NCI-H1105 treated with DMSO at 0.1 percent for 48 hours (cell line): Measurements from ENCODE around the gene PDCD11.

Experiments
- DNase-seq: peaks from one replicate; lab custom pipeline; 2025; lab: John Stamatoyannopoulos, UW

The PDCD11 gene

GRCh38 chr10:103451091-103451813, 54.8 kb downstream of the PDCD11 start:
- DNase-seq = no peak

GRCh38 chr10:103451831-103452505, 55.5 kb downstream of the PDCD11 start, which contains the start of gene CALHM2:
Gene CALHM2, minus strand, starts transcription at chr10:103452370. Its CDS starts 2,429 bp downstream, at chr10:103449941.
- DNase-seq = peak; percentile 46

GRCh38 chr10:103452506-103453230, 56.2 kb downstream of the PDCD11 start:
- DNase-seq = no peak

- no peak for DNase-seq
These were observed 57.6 kb downstream of the PDCD11 start for GRCh38 chr10:103454026-103454425.

DNA sequence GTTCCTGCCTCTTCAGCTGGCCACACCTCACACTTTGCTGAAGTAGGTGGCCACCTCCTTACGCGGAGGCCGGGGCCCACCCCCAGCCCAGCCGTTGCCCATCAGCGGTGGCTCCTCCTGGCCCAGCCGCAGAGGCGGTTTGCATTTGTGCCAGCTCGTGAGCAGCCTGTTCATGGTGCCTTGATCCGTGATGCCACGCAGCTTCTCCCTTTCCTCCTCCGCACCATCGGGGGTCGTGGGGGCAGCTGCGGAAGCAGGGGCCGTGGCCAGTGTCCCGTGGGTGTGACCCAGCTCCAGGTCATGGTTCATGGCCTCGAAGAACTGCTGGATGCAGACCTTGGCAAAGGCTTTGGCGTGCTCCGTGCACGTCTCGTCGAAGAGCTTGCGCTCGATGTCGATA, 58.8 kb downstream of the PDCD11 start:
- no peak for DNase-seq

GRCh38 chr10:103456074-103456660, 59.7 kb downstream of the PDCD11 start:
- no peak for DNase-seq

GRCh38 chr10:103457176-103457712, 60.8 kb downstream of the PDCD11 start:
- no peak for DNase-seq

DNA sequence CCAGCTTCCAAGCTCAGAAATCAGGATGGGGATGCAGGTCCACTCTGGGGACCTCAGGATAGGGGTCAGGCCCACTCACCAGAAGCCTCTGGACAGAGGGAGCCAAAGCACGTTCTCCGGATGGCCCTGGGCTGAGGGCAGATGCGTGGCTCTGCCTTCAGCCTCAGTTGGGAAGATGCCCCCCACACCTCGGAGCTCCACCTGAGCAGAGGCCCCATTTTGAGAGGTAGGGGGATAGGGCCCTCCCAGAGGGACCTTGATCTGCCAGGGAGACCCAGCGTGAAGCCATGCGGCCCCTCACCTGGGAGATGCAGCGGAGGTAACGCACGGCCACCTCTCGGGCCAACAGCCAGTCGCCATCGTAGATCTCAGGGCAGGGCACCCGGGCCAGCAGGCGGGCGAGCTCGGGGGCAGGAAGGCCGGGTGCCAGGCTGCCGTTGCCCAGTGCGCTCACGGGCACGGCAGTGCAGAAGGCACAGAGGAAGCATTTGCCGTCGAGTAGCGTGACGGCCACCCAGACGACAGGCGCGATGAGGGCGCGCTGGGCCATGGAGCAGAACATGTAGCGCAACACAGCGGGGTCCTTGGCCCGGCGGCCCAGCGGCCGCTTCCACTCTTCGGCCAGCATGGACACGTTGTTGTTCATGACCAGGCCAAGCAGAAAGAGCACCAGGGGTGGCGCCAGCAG, 61.6 kb downstream of the PDCD11 start:
- DNase-seq = no peak

GRCh38 chr10:103458720-103459119, 62.3 kb downstream of the PDCD11 start, which contains the start of gene CALHM1:
Gene CALHM1, minus strand, starts transcription at chr10:103458900. Its CDS starts 149 bp downstream, at chr10:103458751.
- DNase-seq = peak; percentile 11

GRCh38 chr10:103459615-103460014, 63.2 kb downstream of the PDCD11 start:
- no peak for DNase-seq

GRCh38 chr10:103463499-103463898, 67.1 kb downstream of the PDCD11 start:
- DNase-seq = no peak

DNA sequence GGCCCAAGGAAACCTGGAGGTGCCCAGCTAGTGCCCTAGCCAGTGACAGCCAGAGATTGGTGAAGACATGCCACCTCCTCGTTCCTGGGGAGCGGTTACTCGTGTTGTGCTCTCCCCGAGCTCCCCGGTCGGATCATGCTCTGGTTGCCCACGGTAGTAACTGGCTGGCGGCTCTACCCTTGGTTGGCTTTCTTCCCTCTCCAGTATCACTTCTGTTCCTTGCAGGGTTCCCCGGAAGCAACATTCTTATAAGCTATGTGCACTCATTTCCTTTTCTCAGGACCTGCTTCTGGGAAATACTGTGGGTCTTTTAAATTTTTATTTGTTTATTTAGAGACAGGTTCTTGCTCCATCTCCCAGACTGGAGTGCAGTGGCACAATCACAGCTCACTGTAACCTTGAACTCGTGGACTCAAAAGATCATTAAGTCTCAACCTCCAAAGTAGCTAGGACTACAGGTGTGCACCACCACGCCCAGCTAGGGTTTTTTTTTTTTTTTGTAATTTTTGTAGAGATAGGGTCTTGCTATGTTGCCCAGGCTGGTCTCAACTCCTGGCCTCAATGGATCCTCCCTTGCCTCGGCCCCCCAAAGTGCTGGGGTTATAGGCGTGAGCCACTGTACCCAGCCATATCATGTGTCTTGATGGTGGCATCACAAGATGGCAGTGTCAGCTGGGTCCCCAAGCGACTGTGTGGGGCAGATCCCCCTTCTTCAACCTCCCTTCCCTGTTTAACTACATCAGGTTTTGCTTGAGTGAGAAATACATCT, 69.2 kb downstream of the PDCD11 start:
- DNase-seq = no peak

GRCh38 chr10:103466734-103467133, 70.3 kb downstream of the PDCD11 start:
- DNase-seq = no peak

DNA sequence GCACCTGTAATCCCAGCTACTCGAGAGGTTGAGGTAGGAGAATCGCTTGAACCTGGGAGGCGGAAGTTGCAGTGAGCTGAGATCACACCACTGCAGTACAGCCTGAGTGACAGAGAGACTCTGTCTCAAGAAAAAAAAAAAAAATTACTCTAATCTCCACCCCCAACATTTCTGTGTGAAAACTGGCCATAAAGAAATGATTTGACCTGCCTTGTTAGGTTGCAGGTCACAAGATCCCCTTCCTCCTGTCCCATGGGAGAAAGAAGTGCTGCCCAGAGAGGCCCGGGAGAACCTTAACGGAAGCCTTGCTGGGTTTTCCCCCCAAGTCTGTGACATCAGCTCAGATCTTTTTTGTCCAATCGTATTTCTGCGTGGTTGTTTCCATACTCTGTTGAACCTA, 71.0 kb downstream of the PDCD11 start:
- no peak for DNase-seq

GRCh38 chr10:103469201-103469600, 72.8 kb downstream of the PDCD11 start:
- no peak for DNase-seq

GRCh38 chr10:103470761-103471653, 74.6 kb downstream of the PDCD11 start:
- DNase-seq = no peak

DNA sequence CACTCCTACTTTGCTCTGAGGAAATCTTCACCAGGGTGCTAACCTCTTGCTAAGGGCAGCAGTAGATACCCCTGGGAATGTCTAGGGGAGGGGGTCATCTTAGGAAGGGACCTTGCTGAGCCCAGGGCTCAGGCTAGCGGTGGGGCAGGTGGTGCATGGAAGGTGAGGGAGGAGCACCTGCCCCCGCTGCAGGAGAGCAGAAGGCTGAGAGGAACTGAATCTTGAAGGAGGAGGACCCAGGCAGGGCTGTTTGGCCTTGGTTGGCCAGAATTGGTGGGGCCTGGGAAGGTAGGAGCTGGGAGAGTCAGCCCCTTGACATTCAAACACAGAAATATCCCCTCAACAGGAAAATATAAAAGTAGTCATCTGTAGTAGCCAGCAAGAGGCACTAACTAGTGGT, 75.6 kb downstream of the PDCD11 start:
- DNase-seq = no peak

DNA sequence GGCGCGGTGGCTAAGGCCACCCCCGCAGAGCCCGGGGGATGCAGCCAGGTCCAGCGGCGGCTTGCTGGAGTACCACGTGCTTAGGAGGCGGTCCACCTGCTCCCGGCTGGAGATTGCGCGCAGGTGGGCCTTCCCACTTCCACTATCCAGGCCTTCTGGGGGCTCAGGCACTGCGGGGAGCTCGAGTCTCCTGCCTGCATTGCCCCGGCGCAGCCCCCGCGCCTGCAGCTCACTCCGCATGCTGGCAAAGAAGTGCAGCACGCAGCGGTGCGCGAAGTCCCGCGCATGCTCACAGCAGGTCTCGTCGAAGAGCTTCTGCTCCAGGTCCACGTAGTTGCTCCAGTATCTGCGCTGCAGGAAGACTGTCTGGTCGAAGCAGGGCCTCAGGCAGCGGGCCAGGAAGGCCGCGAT, 76.8 kb downstream of the PDCD11 start:
- no peak for DNase-seq

DNA sequence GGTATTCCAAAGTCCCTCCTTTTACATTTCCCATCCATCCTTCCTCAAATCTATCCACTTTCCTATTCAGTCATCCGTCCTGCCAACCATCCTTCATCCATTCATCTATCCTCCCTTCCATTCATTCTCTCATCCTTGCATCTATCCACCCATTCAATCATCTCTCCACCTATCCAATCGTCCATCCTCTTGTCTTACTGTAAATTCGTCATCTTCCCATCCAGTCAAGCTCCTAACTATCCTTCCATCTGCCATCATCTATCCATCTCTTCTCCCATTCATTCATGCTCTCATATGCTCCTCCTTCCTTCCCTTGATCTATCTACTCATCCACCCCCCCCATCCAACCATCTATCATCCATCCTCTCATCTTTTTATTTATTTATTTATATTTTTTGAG, 77.7 kb downstream of the PDCD11 start:
- no peak for DNase-seq

- DNase-seq = no peak
These were observed 79.0 kb downstream of the PDCD11 start for GRCh38 chr10:103475437-103475836.
